HG03039 (cell line): ENCODE results near the gene GARIN5A.
"Not testable (repeated sequence)": the region's sequence is repeated elsewhere in the genome, so short reads cannot be mapped to it uniquely, and the experiment has no call there.

ENCODE experiments used
- ATAC-seq: cut with Tn5 transposase; IDR thresholded peaks from one replicate; pipeline ENCODE4 v1.9.1; 2021; ENCODE audit warnings: mild to moderate bottlenecking, moderate library complexity; ENCODE audit not compliant: unreplicated experiment

GARIN5A gene

GRCh38 chr19:50489461-50490011, 12.9 kb upstream of the GARIN5A start:
- ATAC-seq = no peak

GRCh38 chr19:50488389-50489194, 11.9 kb upstream of the GARIN5A start:
- ATAC-seq = no peak

DNA sequence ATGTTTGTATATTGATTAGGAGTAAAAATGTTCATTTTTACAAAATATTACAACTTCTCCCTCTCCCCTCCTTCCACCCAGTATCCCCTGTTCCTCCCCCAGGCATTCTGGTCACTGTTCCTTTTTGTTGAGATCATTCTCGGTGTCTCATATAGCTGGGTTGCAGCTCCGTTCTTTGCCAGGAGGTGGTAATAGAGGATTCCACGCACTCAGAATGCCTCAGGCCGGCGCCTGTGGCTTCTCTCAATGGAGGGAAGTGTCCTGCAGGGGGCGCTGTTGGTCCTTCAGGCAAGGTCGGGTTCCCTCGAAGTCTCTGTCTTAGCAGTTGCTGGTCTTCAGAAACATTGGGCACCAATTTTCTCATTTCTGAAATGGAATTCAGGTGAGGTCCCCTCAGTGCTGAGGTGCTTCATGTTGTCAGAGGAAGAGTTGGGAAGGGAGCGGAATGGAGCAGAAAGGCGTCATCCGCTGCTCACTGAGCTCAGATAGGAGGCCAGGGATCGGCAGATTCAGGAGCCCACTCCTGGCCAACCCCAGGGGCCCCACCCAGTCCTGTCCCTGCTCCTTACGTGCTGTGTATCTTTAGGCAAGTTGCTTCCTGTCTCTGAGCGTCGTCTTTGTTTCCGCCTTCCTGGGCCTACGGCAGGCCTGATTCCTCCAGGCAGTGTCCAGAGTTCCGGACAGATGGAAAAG, 10.3 kb upstream of the GARIN5A start:
- no peak for ATAC-seq

DNA sequence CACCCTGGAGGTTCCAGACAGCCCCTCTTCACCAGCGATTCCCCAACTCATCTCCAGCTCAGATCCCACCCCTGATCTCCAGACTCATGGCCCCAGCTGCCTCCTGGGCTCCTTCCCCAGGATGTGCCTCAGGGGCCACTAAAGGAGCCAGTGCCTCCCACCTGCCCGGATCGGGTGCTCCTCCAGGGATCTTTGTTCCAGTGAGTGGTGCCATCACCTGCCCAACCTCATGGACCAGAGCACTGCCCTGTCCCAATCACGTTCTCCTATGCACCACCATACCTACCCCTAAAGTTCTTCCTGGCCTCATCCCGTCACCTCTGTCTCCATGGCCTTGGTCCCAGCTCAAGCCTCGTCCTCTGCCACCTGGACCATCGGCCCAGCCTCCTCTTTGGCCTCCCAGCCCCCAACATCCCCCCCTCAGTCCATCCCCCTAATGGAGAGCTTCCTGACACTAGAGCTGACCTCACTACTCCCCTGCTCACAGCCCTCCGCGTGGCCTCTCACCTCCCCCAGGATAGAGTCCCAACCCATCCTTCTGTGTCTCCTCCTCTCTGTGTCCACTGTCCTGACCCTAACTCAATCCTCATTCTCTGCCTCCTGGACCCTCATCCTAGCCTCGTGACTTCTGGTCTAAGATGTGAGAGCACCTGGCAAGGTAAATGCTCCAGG, 8.8 kb upstream of the GARIN5A start:
- ATAC-seq = no peak

DNA sequence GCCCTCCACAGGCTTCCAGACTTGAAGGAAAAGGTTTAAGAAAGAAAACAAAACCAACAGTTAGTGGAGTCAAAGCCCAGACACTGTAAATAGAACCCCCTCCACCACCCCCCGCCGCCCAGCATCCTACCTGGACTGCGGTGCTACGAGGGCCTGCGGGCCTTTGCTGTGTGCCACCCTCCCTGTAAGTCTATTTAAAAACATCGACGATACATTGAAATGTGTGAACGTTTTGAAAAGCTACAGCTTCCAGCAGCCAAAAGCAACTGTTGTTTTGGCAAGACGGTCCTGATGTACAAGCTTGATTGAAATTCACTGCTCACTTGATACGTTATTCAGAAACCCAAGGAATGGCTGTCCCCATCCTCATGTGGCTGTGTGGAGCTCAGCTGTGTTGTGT, 6.3 kb upstream of the GARIN5A start:
- ATAC-seq = no peak

- no peak for ATAC-seq
Observed at GRCh38 chr19:50482271-50482855, 5.7 kb upstream of the GARIN5A start.

DNA sequence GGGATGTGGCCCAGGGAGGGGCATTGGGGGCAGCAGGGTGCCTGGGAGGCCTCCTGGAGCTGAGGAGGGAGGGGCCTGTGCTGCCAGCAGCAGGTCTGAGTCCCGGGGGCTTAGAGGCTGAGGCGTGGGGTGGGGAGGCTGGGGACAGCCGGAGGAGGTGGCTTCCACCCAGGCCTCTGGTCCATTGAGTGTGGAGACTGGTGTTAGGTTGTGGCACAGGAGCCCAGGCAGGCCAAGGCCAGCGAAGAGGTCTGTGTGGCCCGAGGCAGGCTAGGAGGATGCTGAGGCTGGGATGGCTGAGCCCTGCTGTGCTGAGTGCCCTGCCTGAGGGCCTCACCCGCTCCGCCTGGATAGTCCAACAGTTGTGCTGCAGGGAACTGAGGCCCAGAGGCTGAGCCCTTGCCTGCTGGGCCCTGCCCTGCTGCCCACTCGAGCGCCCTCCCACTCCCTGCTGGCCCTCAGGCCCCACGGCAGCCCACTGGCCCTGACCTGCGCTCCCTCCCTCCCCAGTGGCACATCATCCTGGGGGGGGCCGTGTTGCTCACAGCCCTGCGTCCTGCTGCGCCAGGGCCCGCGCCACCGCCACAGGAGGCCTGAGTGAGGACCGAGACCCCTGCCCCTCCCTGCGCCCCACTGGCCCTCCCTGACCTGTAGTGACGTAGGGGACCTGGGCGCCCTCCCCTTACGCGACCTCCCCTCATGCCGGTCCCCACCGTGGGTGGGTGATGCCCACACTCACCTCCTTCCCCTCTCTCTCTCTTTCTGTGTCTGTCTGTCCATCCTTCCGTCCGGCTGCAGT, 4.9 kb upstream of the GARIN5A start:
- ATAC-seq = no peak

GRCh38 chr19:50480281-50481111, 3.8 kb upstream of the GARIN5A start:
- ATAC-seq = no peak

DNA sequence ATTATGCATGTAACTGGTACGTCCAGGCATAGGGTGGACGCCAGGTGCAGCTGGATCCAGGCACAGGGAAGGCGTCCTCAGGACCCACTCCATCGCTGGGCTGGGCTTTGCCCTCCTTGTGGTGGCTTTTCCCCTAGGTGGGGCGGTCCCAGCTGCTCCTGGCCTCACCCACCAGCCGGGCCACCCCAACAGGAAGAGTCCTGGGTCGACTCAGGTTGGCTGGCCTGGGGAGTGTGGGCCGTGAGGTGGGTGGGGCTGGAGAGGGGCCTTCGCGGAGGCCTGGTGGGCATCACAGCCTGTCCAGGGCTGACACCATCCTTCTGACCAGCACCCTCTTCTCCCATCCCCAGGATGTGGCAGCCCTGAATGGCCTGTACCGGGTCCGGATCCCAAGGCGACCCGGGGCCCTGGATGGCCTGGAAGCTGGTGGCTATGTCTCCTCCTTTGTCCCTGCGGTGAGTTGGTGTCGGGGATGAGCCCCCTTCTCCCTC, 3.2 kb upstream of the GARIN5A start:
- no peak for ATAC-seq

DNA sequence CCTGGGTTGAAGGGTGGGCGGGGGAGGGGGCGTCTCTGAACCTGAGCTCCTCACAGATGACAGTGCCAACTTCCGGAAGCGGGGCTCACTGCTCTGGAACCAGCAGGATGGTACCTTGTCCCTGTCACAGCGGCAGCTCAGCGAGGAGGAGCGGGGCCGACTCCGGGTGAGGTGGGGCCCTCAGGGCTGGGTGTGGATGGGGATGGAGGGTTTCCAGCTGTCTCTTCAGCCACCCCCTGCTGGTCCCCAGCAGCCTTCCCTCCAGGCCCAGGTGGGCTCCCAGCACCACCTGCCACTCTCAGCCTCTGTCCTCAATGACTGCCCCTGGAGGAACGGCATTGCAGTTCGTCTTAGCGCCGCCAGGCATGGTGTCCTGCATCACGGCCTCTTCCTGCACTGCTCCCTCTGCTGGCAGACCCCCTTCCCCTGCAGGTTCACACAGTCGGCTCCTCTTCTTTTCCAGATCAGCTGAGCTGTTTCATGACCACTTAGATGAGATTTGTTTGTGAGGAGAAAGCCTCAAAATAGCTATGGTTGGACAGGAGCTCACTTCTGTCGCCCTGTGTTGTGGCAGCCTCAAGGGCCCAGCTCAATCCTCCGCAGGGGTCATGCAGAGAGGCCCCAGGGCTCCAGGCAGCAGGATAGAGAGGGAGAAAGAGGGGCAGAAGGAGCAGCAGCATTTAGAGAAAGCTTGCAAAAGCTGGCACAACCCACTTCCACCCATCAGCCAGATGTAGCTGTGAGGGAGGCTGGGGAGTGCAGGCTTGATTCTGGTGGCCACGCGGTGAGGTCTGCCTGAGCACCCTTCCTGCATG, 2.5 kb upstream of the GARIN5A start:
- ATAC-seq = no peak

DNA sequence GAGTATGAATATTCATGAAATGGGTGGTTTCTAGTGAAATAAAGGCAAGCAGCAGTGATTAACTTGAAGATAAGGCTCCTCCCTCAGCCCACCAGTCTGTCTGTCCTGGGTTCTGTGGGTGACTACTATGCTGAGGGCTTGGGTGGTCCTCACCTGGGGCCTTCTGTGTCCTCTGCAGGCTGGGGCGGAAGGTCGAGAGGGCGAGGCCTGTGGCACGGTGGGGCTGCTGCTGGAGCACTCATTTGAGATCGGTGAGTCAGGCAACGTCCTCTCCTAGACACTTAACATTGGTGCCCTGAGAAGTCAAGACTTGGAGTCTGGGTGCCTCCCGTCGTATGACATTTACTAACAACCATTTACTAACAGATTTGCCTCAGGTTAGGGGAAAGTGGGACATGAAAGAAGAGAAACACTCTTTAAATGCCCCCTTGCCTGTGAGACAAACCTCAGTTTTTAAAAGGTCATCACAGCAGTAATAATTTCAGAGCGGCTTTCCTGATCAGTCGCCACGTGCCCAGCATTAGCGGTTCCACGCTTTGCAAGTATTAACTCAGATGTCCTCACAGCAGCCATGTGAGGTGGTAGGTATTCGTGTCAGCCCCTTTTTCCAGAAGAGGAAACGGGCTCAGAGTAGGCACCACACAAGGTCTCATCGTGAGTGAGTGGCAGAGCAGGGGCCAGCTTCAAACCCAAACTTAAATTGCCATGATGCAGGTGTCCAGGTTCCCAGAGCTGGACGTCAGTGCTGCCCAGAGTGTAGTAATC, 1.3 kb upstream of the GARIN5A start:
- no peak for ATAC-seq

- no peak for ATAC-seq
Observed at GRCh38 chr19:50476907-50477238, 225 bp upstream of the GARIN5A start.

DNA sequence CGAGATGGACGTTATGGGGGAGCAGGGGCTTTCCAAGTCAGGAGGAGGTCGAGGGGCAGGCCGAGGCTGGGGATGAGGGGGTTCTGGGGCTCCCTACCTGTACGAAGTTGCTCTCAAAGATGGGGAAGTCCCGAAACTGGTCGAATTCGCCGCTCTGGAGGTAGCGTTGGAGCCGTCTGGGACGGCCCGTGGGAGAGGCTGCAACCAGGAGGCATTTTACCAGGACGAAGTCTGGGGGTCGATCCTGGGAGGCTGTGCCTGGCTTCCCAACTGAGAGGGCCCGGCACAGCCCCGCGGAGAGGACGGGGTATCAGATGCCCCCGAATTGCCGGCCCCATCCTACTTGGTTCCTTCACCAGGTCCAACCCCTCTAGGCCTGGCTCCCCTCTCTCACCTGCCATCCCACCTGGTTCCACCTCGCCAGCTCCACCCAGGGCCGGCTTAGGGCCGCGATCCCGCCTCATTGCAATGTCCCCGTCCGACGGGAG, 868 bp downstream of the GARIN5A start:
- no peak for ATAC-seq

GRCh38 chr19:50475101-50475568, 1.5 kb downstream of the GARIN5A start:
- no peak for ATAC-seq

DNA sequence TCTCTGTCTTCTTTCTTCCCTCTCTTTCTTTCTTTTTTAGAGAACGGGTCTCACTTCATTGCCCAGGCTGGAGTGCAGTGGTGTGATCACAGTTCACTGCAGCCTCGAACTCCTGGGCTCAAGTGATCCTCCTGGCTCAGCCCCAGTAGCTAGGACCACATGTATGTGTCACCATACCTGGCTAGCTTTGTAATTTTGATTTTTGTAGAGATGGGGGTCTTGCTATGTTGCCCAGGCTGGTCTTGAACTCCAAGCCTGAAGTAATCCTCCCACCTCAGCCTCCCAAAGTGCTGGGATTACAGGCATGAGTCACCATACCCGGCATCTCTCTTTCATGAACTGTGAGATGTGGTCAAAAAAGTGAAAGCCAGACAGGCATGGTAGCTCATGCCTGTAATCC, 3.3 kb downstream of the GARIN5A start:
- ATAC-seq = not testable (repeated sequence)

DNA sequence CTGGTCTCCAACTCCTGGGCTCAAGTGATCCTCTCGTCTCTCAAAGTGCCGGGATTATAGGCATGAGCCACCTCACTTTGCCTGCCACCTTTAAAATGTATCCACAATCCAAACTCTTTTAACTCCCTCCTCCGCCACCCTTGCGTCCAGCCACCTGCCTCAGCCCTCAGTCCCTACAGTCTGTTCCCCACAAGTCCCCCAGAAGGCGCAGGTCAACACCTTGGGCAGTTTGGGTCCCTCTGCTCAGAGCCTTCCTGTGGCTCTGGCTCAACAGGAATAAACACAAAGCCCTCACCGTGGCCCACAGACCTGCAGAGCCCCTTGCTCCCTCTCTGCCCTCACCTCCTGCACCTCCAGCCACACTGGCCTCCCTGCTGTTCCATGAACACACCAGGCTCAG, 7.8 kb downstream of the GARIN5A start:
- no peak for ATAC-seq

DNA sequence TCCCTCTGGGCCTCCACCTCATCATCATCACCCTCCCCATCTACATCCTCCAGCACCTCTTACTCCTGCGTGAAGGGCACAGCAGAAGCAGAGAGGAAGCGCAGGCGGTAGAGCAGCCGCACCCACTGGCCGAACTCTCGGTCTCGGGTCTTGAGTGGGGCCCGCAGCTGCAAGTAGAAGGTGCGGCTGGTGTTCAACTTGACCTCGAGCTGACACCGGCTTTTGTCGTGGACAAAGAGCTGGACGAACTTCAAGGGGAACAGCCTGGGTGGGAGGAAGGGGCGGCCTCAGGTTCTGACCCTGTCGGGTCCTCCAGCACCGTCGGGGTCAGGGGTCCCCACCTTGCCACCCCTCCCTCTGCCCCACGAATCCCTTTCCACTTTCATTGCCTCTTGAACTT, 9.1 kb downstream of the GARIN5A start:
- ATAC-seq = no peak

DNA sequence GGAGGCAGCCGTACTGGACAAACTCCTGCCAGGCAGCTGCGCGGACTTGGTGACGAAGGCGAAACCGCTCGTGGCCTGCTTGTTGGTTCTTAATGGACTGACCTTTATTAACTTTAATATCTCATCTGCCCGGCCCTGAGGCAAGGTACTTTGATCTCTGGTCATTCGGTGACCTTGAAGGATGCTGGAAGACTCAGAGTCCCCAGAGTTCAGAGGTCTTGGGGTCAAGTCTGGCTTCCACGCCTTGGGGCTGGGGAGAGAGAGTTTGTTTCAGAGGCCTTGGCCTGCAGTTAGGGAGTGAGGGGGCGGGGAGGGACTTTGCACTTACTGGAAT, 10.0 kb downstream of the GARIN5A start:
- no peak for ATAC-seq
